IMR-90 (cell line): Measurements from ENCODE around the gene CEACAM1.

ENCODE experiments used
- CTCF ChIP-seq: conservative IDR thresholded peaks from 2 replicates; pipeline ENCODE4 v1.5.1; 2012; ENCODE audit warnings: mild to moderate bottlenecking, low read depth, low read length, improper control_type of control experiment
- RCOR1 ChIP-seq: IDR thresholded peaks from 2 replicates; pipeline ENCODE4 v1.6.1; 2012; ENCODE audit warnings: mild to moderate bottlenecking, low read length, improper control_type of control experiment; ENCODE audit not compliant: insufficient replicate concordance

GRCh38 chr19:42571116-42571515, 42.8 kb upstream of the CEACAM1 start:
- TF ChIP-seq RCOR1: no peak
- TF ChIP-seq CTCF: no peak
